WTC11 (cell line): Measurements from ENCODE around the gene SAP30BP. TPM values are rescaled to one million over a fixed set of nuclear protein-coding genes. Genes with fewer than 3 reads are reported as not detected.
A peak's percentile ranks its signal among the peaks of the same experiment; 100 is the strongest.

Source experiments
- ATAC-seq: fragments of 200-7000 bp; cut with Tn5 transposase; 2 replicates; pipeline ENCODE4 v1.10.0; 2021; ENCODE audit warnings: mild to moderate bottlenecking, moderate library complexity
- CTCF ChIA-PET: fragments of 300-600 bp; sonication (Branson Sonifier 250); formaldehyde crosslinking; loops from one replicate; lab custom pipeline; 2021; ENCODE audit warnings: antibody characterized with exemption; lab: Charles Lee
- POLR2A ChIA-PET: fragments of 350-600 bp; sonication (Branson Sonifier 250); formaldehyde crosslinking; loops from one replicate; lab custom pipeline; 2021; ENCODE audit warnings: antibody characterized with exemption; lab: Charles Lee
- DNase-seq: peaks from one replicate; pipeline ENCODE4 v3.0.0; 2021; ENCODE audit warnings: low spot score
- H3K27ac Mint-ChIP-seq: 2 replicates; pipeline ENCODE4 v1.8.0; 2021; ENCODE audit warnings: mixed read lengths
- H3K27me3 Mint-ChIP-seq: 2 replicates; pipeline ENCODE4 v1.8.0; 2021; ENCODE audit warnings: low read depth, mild to moderate bottlenecking, moderate library complexity, mixed read lengths
- H3K36me3 Mint-ChIP-seq: 2 replicates; pipeline ENCODE4 v1.8.0; 2021; ENCODE audit warnings: mixed read lengths
- H3K4me1 Mint-ChIP-seq: 2 replicates; pipeline ENCODE4 v1.8.0; 2022; ENCODE audit warnings: mixed read lengths
- H3K4me3 Mint-ChIP-seq: 2 replicates; pipeline ENCODE4 v1.8.0; 2021; ENCODE audit warnings: mild to moderate bottlenecking, moderate library complexity, mixed read lengths
- H3K9me3 Mint-ChIP-seq: 2 replicates; pipeline ENCODE4 v1.8.0; 2021; ENCODE audit warnings: mixed read lengths
- EMX1 ChIP-seq: fragments of 250-450 bp; sonication (Bioruptor Pico); IDR thresholded peaks from 2 replicates; pipeline ENCODE4 v1.8.0; 2021; ENCODE audit warnings: mild to moderate bottlenecking
- ESRRA ChIP-seq: sonication (generic); formaldehyde crosslinking; IDR thresholded peaks from 2 replicates; pipeline ENCODE4 v1.8.1; 2022; ENCODE audit warnings: mild to moderate bottlenecking, missing genetic modification reagents, borderline replicate concordance
- FOXK1 ChIP-seq: sonication (generic); formaldehyde crosslinking; IDR thresholded peaks from 2 replicates; pipeline ENCODE4 v1.8.0; 2022; ENCODE audit warnings: mild to moderate bottlenecking, moderate library complexity, missing genetic modification reagents
- FOXP1 ChIP-seq: sonication (generic); formaldehyde crosslinking; IDR thresholded peaks from 2 replicates; pipeline ENCODE4 v1.8.0; 2022; ENCODE audit warnings: missing genetic modification reagents, mild to moderate bottlenecking, moderate library complexity, borderline replicate concordance
- NR3C1 ChIP-seq: sonication (generic); formaldehyde crosslinking; conservative IDR thresholded peaks from 2 replicates; pipeline ENCODE4 v1.8.1; 2023; ENCODE audit warnings: low read depth, mild to moderate bottlenecking, missing genetic modification reagents
- RORB ChIP-seq: fragments of 250-450 bp; sonication (Bioruptor Pico); IDR thresholded peaks from 2 replicates; pipeline ENCODE4 v1.9.0; 2021; ENCODE audit warnings: mild to moderate bottlenecking
- ZMAT4 ChIP-seq: fragments of 250-450 bp; sonication (Bioruptor Pico); IDR thresholded peaks from 2 replicates; pipeline ENCODE4 v1.9.0; 2021; ENCODE audit warnings: mild to moderate bottlenecking
- ZNF138 ChIP-seq: sonication (generic); formaldehyde crosslinking; conservative IDR thresholded peaks from 2 replicates; pipeline ENCODE4 v1.8.1; 2022; ENCODE audit warnings: mild to moderate bottlenecking, moderate library complexity, missing genetic modification reagents
- ZNF219 ChIP-seq: sonication (generic); formaldehyde crosslinking; IDR thresholded peaks from 2 replicates; pipeline ENCODE4 v1.8.0; 2023; ENCODE audit warnings: missing genetic modification reagents, mild to moderate bottlenecking, borderline replicate concordance
- ZNF281 ChIP-seq: sonication (generic); formaldehyde crosslinking; IDR thresholded peaks from 2 replicates; pipeline ENCODE4 v1.8.0; 2023; ENCODE audit warnings: mild to moderate bottlenecking, missing genetic modification reagents
- ZNF317 ChIP-seq: sonication (generic); formaldehyde crosslinking; IDR thresholded peaks from 2 replicates; pipeline ENCODE4 v1.8.1; 2023; ENCODE audit warnings: low read depth, mild to moderate bottlenecking, moderate library complexity, missing genetic modification reagents, borderline replicate concordance
- ZNF396 ChIP-seq: fragments of 250-450 bp; sonication (Bioruptor Pico); IDR thresholded peaks from 2 replicates; pipeline ENCODE4 v1.8.0; 2021; ENCODE audit warnings: mild to moderate bottlenecking, moderate library complexity, borderline replicate concordance
- ZNF671 ChIP-seq: fragments of 250-450 bp; sonication (Bioruptor Pico); IDR thresholded peaks from 2 replicates; pipeline ENCODE4 v1.8.0; 2021; ENCODE audit warnings: mild to moderate bottlenecking
- total RNA-seq: library from RNA; stranded (reverse); gene quantifications from 3 replicates; pipeline ENCODE4 v1.2.3, GENCODE V29; 2021
- TF ChIP-seq, protein P1 (sequence below): sonication (generic); formaldehyde crosslinking; IDR thresholded peaks from 2 replicates; pipeline ENCODE4 v1.8.0; 2023; ENCODE audit warnings: missing genetic modification reagents, mild to moderate bottlenecking, borderline replicate concordance
- TF ChIP-seq, protein P2 (sequence below): sonication (generic); formaldehyde crosslinking; IDR thresholded peaks from 2 replicates; pipeline ENCODE4 v1.8.1; 2022; ENCODE audit warnings: low read depth, missing genetic modification reagents, borderline replicate concordance
- TF ChIP-seq, protein P3 (sequence below): fragments of 250-450 bp; sonication (Bioruptor Pico); conservative IDR thresholded peaks from 2 replicates; pipeline ENCODE4 v1.9.0; 2021; ENCODE audit warnings: mild to moderate bottlenecking
- TF ChIP-seq, protein P4 (sequence below): fragments of 250-450 bp; sonication (Bioruptor Pico); IDR thresholded peaks from 2 replicates; pipeline ENCODE4 v1.8.0; 2021; ENCODE audit warnings: mild to moderate bottlenecking

The SAP30BP gene
- total RNA-seq, 1 experiment from 2014 or later, result 86.8 TPM

GRCh38 chr17:75733471-75733870, 66.3 kb downstream of the SAP30BP start (continued):
- no peak for TF ChIP-seq ZMAT4 (CRISPR knock-in tag)
- TF ChIP-seq, protein P1, sequence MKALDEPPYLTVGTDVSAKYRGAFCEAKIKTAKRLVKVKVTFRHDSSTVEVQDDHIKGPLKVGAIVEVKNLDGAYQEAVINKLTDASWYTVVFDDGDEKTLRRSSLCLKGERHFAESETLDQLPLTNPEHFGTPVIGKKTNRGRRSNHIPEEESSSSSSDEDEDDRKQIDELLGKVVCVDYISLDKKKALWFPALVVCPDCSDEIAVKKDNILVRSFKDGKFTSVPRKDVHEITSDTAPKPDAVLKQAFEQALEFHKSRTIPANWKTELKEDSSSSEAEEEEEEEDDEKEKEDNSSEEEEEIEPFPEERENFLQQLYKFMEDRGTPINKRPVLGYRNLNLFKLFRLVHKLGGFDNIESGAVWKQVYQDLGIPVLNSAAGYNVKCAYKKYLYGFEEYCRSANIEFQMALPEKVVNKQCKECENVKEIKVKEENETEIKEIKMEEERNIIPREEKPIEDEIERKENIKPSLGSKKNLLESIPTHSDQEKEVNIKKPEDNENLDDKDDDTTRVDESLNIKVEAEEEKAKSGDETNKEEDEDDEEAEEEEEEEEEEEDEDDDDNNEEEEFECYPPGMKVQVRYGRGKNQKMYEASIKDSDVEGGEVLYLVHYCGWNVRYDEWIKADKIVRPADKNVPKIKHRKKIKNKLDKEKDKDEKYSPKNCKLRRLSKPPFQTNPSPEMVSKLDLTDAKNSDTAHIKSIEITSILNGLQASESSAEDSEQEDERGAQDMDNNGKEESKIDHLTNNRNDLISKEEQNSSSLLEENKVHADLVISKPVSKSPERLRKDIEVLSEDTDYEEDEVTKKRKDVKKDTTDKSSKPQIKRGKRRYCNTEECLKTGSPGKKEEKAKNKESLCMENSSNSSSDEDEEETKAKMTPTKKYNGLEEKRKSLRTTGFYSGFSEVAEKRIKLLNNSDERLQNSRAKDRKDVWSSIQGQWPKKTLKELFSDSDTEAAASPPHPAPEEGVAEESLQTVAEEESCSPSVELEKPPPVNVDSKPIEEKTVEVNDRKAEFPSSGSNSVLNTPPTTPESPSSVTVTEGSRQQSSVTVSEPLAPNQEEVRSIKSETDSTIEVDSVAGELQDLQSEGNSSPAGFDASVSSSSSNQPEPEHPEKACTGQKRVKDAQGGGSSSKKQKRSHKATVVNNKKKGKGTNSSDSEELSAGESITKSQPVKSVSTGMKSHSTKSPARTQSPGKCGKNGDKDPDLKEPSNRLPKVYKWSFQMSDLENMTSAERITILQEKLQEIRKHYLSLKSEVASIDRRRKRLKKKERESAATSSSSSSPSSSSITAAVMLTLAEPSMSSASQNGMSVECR (CRISPR knock-in tag), result no peak

DNA sequence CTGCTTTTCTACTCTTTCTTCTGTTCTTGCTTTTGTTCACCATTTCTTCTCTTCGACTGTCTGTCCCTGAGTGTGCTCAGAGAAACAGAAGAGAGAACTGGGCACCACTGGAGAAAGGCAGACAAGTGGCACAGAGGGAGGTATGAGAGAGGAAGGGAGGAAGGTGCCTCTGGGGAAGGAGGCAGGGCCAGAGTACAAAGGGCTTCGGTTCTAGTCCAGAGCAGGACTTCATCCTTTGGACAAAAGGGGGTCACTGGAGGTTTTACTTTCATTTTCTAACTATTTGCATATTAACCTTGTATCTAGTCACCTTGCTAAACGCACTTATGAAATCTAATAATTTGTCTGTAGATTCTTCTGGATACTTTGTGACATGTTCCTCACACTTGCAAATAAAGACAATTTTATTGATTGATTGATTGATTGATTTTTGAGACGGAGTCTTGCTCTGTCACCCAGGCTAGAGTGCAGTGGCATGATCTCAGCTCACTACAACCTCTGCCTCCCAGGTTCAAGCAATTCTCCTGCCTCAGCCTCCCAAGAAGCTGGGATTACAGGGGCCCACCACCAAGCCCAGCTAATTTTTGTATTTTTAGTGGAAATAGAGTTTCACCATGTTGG, 67.6 kb downstream of the SAP30BP start:
- no peak for DNase-seq
- CTCF ChIA-PET, result interaction anchor here (0.9 to 13.2 kb wide), 3 partner anchors 14 to 133 kb away, joined by 3 to 105 read pairs (median 3); partner anchors contain the start of gene ITGB4
- TF ChIP-seq FOXK1, result no peak
- TF ChIP-seq, all 79 proteins: peak for 0
- ATAC-seq, result no peak
- no peak overlapping the region for H3K4me3 Mint-ChIP-seq
- H3K36me3 Mint-ChIP-seq, result no peaks in the 10 kb centered on the region
- no peaks in the 10 kb centered on the region for H3K9me3 Mint-ChIP-seq
- H3K27ac Mint-ChIP-seq, result no peak overlapping the region; the same call in 1 of the 2 replicates
- no peaks in the 10 kb centered on the region for H3K4me1 Mint-ChIP-seq
- POLR2A ChIA-PET, result no interaction called here
- no peaks in the 10 kb centered on the region for H3K27me3 Mint-ChIP-seq

DNA sequence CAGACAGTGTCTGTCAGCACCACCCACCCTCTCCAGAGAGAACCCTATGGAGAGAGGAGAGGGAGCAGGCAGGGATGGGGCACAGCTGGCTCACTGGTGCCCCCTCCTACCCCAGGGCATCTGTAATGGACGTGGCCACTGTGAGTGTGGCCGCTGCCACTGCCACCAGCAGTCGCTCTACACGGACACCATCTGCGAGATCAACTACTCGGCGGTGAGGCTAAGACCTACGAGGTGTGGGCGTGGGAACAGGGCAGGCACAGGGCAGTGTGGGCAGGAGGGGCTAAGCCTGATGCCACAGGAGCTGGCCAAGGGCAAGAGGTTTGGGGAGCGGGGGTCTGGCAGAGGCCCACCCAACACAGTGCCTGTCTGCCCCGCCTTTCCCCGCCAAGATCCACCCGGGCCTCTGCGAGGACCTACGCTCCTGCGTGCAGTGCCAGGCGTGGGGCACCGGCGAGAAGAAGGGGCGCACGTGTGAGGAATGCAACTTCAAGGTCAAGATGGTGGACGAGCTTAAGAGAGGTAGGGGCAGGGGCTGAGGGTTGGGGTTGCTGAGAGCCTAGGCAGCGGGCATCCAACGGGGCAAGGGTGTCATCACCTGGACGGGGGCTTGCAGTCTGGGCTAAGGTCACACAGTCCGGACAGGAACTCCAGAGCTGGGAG, 69.2 kb downstream of the SAP30BP start:
- CTCF ChIA-PET, result interaction anchor here (3.6 to 13.2 kb wide), 2 partner anchors 12 to 103 kb away, joined by 27 to 105 read pairs; partner anchors contain the start of gene SMIM5
- H3K27ac Mint-ChIP-seq, result peak overlapping the region; percentile 53; the same call in 1 of the 2 replicates
- POLR2A ChIA-PET, result no interaction called here
- TF ChIP-seq, protein P2, sequence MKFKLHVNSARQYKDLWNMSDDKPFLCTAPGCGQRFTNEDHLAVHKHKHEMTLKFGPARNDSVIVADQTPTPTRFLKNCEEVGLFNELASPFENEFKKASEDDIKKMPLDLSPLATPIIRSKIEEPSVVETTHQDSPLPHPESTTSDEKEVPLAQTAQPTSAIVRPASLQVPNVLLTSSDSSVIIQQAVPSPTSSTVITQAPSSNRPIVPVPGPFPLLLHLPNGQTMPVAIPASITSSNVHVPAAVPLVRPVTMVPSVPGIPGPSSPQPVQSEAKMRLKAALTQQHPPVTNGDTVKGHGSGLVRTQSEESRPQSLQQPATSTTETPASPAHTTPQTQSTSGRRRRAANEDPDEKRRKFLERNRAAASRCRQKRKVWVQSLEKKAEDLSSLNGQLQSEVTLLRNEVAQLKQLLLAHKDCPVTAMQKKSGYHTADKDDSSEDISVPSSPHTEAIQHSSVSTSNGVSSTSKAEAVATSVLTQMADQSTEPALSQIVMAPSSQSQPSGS, result no peak
- TF ChIP-seq ZNF281 (CRISPR knock-in tag) (no peak), ESRRA (CRISPR knock-in tag) (no peak), RORB (no peak), FOXP1 (CRISPR knock-in tag) (no peak), ZNF396 (CRISPR knock-in tag) (no peak), NR3C1 (no peak), ZNF138 (no peak), FOXK1 (no peak), ZNF317 (CRISPR knock-in tag) (no peak), EMX1 (no peak), ZNF671 (no peak), ZNF219 (CRISPR knock-in tag) (no peak), ZMAT4 (CRISPR knock-in tag) (no peak)
- TF ChIP-seq, protein P3, sequence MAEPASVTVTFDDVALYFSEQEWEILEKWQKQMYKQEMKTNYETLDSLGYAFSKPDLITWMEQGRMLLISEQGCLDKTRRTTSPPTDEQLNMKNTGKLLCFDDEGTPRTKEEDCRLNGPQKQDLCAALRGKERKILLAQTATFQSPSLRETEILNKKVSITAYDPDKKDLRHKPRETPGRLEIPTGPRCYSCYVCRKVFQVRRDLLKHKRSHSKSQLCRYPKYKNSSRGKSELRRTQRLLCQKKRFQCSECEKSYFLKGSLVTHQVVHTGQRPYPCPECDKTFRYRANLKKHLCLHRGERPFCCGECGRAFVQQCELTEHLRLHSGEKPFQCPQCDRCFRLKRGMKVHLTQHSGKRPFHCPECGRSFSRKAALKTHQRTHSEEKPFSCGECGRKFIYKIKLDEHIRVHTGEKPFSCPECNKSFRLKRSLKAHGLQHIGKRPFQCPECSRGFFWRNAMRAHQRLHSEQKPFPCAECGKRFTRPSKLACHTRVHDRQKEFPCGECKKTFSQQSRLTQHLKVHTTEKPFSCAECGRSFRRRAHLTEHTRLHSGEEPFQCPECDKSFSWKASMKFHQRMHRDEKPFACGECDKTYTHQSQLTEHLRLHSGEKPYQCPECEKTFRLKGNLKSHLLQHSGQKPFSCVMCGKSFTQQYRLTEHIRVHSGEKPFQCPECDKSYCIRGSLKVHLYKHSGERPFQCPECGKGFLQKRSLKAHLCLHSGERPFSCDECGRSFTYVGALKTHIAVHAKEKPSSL, result no peak
- TF ChIP-seq, protein P4, sequence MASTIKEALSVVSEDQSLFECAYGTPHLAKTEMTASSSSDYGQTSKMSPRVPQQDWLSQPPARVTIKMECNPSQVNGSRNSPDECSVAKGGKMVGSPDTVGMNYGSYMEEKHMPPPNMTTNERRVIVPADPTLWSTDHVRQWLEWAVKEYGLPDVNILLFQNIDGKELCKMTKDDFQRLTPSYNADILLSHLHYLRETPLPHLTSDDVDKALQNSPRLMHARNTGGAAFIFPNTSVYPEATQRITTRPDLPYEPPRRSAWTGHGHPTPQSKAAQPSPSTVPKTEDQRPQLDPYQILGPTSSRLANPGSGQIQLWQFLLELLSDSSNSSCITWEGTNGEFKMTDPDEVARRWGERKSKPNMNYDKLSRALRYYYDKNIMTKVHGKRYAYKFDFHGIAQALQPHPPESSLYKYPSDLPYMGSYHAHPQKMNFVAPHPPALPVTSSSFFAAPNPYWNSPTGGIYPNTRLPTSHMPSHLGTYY (CRISPR knock-in tag), result no peak

More for the DNA sequence above, 69.2 kb downstream of the SAP30BP start:
- DNase-seq, result no peak
- no peaks in the 10 kb centered on the region for H3K36me3 Mint-ChIP-seq
- ATAC-seq, result no peak
- H3K4me3 Mint-ChIP-seq, result no peak overlapping the region
- no peaks in the 10 kb centered on the region for H3K9me3 Mint-ChIP-seq
- no peaks in the 10 kb centered on the region for H3K27me3 Mint-ChIP-seq
- H3K4me1 Mint-ChIP-seq, result no peaks in the 10 kb centered on the region
